SU-DHL-6 (cell line): ENCODE measurements around the gene POLE4.

Experiments used
- H2AFZ ChIP-seq: fragments of 200-600 bp; sonication (generic); 2 replicates; pipeline ENCODE4 v1.6.1; 2014; ENCODE audit warnings: low read depth, mild to moderate bottlenecking, moderate library complexity, mixed read lengths, antibody characterized with exemption, low read length; ENCODE audit not compliant: severe bottlenecking
- H3F3A ChIP-seq: fragments of 200-600 bp; shearing (Covaris generic); 2 replicates; pipeline ENCODE4 v1.6.0; 2016; ENCODE audit warnings: antibody characterized with exemption, mild to moderate bottlenecking; ENCODE audit not compliant: insufficient read depth
- H3K27ac ChIP-seq: fragments of 200-600 bp; sonication (generic); 2 replicates; pipeline ENCODE4 v1.5.1; 2016; ENCODE audit warnings: low read depth, mild to moderate bottlenecking, low read length, moderate library complexity, mixed read lengths
- H3K27me3 ChIP-seq: fragments of 200-600 bp; sonication (generic), shearing (Covaris generic); 2 replicates; pipeline ENCODE4 v1.6.0; 2014; ENCODE audit warnings: mild to moderate bottlenecking, low read length
- H3K36me3 ChIP-seq: fragments of 200-600 bp; sonication (generic); 2 replicates; pipeline ENCODE4 v1.6.1; 2014; ENCODE audit warnings: mild to moderate bottlenecking, low read length, mixed read lengths
- H3K4me2 ChIP-seq: fragments of 300-600, 200-600 bp; shearing (Covaris generic), sonication (generic); 2 replicates; pipeline ENCODE4 v1.6.0; 2014; ENCODE audit warnings: low read length, low read depth, mild to moderate bottlenecking; ENCODE audit not compliant: poor library complexity, severe bottlenecking
- H3K4me3 ChIP-seq: fragments of 200-600 bp; sonication (generic); 2 replicates; pipeline ENCODE4 v1.5.1; 2014; ENCODE audit warnings: antibody characterized with exemption, low read length, mild to moderate bottlenecking, mixed read lengths; ENCODE audit not compliant: insufficient read depth, poor library complexity, severe bottlenecking
- H3K79me2 ChIP-seq: fragments of 200-600 bp; sonication (generic); 2 replicates; pipeline ENCODE4 v1.6.1; 2014; ENCODE audit warnings: mild to moderate bottlenecking, low read length, moderate library complexity; ENCODE audit not compliant: insufficient read depth
- H3K9ac ChIP-seq: fragments of 200-600 bp; sonication (generic); 2 replicates; pipeline ENCODE4 v1.7.0; 2014; ENCODE audit warnings: mild to moderate bottlenecking, low read length
- H3K9me2 ChIP-seq: fragments of 200-600 bp; sonication (generic); replicated peaks from 2 replicates; pipeline ENCODE4 v1.6.1; 2014; ENCODE audit warnings: low read length; ENCODE audit not compliant: insufficient read depth
- H3K9me3 ChIP-seq: fragments of 200-600 bp; sonication (generic); 2 replicates; pipeline ENCODE4 v1.6.1; 2014; ENCODE audit warnings: low read length, mixed read lengths; ENCODE audit not compliant: insufficient read depth
- H4K20me1 ChIP-seq: fragments of 200-600 bp; sonication (generic); 2 replicates; pipeline ENCODE4 v1.6.1; 2014; ENCODE audit warnings: low read depth, mild to moderate bottlenecking, antibody characterized with exemption, low read length, moderate library complexity, mixed read lengths
- EZH2phosphoT487 ChIP-seq: fragments of 200-600 bp; sonication (generic), shearing (Covaris generic); conservative IDR thresholded peaks from 2 replicates; pipeline ENCODE4 v1.6.1; 2018; ENCODE audit warnings: mild to moderate bottlenecking, antibody characterized with exemption, low read length, moderate library complexity, mixed read lengths
- TF ChIP-seq, protein P1 (sequence below): fragments of 200-600 bp; sonication (generic); IDR thresholded peaks from one replicate; pipeline ENCODE4 v1.5.1; 2017; ENCODE audit warnings: antibody characterized with exemption, mild to moderate bottlenecking, low read length, moderate library complexity; ENCODE audit not compliant: insufficient read depth, poor library complexity, severe bottlenecking

The POLE4 gene

DNA sequence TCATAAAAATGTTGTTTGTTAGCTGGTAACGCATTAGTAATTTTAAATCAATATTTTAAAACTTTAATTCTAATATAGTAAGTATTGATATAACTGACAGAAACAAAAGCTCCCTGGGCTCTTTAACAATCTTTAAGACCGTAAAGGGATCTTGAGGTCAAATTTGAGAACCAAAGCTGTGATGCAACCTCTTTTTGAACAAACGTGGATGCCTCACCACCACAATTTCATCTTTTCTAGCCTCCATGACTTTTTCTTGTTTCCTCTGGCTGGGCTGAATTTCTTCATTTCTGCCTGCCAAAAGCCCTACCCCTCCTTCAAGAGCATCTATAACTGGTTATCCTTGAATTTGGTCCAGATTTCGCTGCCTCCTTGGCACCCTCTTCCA, 563 bp upstream of the POLE4 start:
- H3K36me3 ChIP-seq = peaks cover 19% of the 10 kb centered on the region
- 0 out of 2 replicates have a peak overlapping the region, but pooled peaks have one; percentile 36 for H3K27ac ChIP-seq
- H3K9ac ChIP-seq = peak overlapping the region; percentile 64
- peak overlapping the region; percentile 100 for H2AFZ ChIP-seq
- no peaks in the 10 kb centered on the region for H3K27me3 ChIP-seq
- H3K9me3 ChIP-seq = peaks cover 8% of the 10 kb centered on the region; the same call in 1 of the 2 replicates
- no peaks in the 10 kb centered on the region for H4K20me1 ChIP-seq
- H3F3A ChIP-seq = peaks cover 6% of the 10 kb centered on the region; the same call in 1 of the 2 replicates
- H3K4me2 ChIP-seq = peak overlapping the region; percentile 82
- peak overlapping the region; percentile 70 for H3K4me3 ChIP-seq
- TF ChIP-seq, protein P1, sequence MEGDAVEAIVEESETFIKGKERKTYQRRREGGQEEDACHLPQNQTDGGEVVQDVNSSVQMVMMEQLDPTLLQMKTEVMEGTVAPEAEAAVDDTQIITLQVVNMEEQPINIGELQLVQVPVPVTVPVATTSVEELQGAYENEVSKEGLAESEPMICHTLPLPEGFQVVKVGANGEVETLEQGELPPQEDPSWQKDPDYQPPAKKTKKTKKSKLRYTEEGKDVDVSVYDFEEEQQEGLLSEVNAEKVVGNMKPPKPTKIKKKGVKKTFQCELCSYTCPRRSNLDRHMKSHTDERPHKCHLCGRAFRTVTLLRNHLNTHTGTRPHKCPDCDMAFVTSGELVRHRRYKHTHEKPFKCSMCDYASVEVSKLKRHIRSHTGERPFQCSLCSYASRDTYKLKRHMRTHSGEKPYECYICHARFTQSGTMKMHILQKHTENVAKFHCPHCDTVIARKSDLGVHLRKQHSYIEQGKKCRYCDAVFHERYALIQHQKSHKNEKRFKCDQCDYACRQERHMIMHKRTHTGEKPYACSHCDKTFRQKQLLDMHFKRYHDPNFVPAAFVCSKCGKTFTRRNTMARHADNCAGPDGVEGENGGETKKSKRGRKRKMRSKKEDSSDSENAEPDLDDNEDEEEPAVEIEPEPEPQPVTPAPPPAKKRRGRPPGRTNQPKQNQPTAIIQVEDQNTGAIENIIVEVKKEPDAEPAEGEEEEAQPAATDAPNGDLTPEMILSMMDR = no peak
- no peak for TF ChIP-seq EZH2phosphoT487
- H3K9me2 ChIP-seq = no peaks in the 10 kb centered on the region
- H3K79me2 ChIP-seq = no peaks in the 10 kb centered on the region

DNA sequence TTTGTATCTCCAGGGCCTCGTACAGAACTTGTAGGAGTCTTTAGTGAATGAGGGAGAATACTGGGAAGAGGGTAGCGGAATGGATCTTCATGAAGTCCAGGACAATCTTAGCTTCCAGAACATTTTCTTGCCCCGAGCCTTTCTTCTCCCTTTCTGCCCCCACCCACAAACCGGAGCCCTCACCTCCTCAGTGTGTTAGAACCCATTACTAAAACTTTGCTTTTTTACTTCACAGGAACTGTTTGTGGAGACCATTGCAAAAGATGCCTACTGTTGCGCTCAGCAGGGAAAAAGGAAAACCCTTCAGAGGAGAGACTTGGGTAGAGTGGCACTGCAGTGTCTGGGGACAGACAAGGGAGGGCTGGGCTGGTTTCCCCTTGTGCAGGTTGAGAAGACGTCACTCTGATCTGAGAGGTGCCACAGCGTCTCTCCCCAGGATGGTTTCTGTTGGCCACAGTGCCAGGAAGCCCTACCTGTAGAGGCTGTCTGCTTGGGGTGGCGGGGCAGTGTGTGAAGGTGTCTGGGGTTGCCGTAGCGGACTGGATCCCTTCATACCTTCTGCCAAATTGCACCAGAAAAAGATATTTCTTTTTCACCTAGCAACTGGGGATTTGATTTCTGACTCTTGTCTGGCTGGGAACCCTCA, 786 bp downstream of the POLE4 start:
- no peaks in the 10 kb centered on the region for H3K27me3 ChIP-seq

DNA sequence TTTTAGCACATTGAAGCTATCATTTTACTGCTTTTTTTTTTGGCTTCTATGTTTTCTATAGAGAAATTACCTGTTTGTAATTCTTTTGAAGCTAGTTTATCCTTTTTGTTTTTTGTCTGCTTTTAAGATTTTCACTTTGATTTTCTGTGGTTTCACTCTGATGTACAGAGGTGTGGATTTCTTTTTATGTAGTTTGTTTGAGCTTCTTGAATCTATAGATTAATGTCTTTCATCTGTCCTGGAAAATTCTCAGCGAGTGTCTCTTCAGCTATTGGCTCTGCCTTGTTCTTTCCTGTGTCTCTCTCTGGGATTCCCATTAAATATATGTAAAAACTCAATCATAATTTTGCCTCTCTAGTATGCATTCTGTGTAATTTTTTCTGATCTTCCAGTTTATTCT, 8.4 kb downstream of the POLE4 start:
- Histone ChIP-seq H3K9me2 (no peaks in the 10 kb centered on the region), H3K27ac (no peak overlapping the region), H3K36me3 (peaks cover 12% of the 10 kb centered on the region; the same call in 1 of the 2 replicates), H3K27me3 (no peaks in the 10 kb centered on the region), H3K9me3 (no peaks in the 10 kb centered on the region), H3K4me3 (no peak overlapping the region), H3K9ac (no peak overlapping the region), H3K4me2 (peak overlapping the region; percentile 8), H2AFZ (no peak overlapping the region), H3K79me2 (no peaks in the 10 kb centered on the region), H4K20me1 (no peaks in the 10 kb centered on the region), H3F3A (no peaks in the 10 kb centered on the region)
- no peak for TF ChIP-seq EZH2phosphoT487
- TF ChIP-seq, protein P1 = no peak

More for the DNA sequence above, 786 bp downstream of the POLE4 start:
- Histone ChIP-seq H2AFZ (peak overlapping the region; percentile 100), H3K27ac (no peak overlapping the region), H3K9me2 (no peaks in the 10 kb centered on the region), H3K9ac (peak overlapping the region; percentile 64), H3F3A (peaks cover 6% of the 10 kb centered on the region; the same call in 1 of the 2 replicates), H4K20me1 (no peaks in the 10 kb centered on the region), H3K79me2 (no peaks in the 10 kb centered on the region), H3K9me3 (peaks cover 8% of the 10 kb centered on the region; the same call in 1 of the 2 replicates), H3K4me3 (peak overlapping the region; percentile 70), H3K4me2 (peak overlapping the region; percentile 82), H3K36me3 (peaks cover 19% of the 10 kb centered on the region)
- TF ChIP-seq EZH2phosphoT487 = no peak
- TF ChIP-seq, protein P1 = no peak
